ENCODE measurements around the gene ZDHHC22.

Gene ZDHHC22

DNA sequence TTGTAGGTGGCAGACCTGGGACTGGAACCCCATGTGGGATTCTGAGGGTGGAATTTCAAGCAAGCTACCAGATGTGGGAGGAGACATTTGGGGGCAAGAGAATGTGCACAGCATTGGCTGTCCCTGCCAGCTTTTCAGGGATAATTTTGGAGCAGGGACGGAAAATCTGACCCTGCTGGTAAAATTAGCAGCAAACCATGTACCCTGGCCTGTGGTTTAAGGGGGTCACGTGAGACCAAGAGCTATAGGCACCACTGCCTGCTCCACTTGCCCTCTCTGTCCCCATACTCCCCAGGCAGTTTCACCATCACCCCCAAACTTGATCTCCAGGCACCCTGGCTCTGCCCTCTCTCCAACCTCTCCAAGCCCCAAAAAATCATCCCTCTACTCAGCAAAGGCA is 13.5 kb upstream of the ZDHHC22 start:
- DNase-seq: no peak

DNA sequence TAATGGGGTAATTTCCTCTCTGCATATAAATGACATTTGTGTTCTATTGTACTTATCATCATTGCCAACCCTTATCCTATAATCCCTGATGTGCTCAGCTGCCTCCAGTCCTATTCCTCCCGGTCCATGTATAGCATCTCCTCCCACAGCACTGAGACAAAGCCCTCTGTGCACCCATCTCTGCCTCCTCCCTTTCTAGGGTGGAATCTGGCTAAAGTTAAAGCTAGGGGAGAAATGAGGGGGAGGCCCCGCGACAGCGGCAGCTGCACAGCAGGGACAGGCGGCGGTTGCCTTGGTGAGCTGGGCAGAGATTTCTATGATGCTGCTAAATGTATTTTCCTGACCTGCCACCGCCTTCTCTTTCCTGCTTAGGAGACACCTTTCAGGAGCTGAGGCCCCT is 12.8 kb upstream of the ZDHHC22 start:
- DNase-seq: no peak

DNA sequence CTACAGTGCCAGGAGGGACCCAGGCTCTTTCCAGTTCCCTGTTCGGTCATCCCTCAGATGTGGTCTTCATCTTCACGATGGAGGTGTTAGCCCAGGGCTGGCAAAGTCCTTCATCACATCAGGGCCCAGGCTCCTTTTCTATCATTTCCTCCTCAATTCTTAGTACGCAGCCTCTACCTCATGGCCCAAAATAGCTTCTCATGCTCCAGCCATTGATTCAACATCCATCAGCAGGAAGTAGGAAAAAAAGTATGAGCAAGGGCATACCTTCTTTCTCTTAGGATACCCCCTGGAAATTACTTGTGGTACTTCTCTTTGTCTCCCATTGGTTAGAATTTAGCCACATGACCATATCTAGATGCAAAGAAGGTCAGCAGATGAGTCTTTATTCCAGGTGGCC is 12.2 kb upstream of the ZDHHC22 start:
- no peak for DNase-seq

DNA sequence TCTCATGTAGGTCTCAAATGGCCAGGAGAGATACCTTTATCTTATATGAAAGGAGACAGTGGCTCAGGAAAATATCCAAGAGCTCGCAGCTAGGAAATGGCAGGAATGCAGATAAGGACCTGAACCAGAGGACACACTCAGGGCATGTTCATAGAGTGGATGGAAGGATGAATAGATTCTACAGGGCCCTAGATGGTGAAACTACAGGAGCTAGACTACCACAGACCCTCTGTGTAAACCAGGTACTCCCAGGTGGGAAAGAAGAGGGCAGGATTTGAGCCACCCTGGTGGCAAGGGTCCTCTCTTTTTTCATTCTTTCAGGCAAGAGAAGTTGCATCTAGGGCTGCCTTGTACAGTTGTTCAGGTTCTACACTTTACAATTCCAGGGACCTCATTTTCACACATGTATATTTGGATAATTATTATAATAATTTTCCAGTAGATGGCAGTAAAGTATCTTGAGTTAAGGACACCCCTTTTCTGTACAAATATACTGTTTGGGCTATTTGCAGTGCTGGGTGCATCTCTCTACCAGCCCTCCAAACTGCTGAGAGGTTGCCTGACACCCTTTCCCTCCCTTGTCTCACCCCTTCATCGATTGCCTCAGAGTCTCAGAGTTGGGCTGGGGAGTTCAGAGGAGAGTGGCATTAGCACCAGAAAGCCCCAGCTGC is 10.5 kb upstream of the ZDHHC22 start:
- DNase-seq: no peak

DNA sequence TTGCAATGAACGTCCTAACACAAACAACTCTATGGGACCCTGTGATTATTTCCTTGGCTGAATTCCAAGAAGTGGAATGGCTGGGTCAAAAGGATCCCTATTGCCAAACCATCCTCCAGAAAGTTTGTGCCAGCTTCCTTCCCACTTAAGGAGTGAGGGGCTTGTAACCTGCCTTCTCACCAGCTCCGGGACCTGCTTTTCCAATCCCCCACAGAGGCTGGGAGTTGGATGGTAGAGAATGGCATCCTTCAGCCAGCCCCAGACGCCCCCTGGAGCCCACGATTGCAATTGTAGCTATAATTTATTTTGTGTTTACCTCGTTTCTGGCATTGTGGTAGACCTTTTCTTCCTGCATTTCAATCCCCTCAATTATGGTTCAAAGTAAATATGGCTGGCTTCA is 9.7 kb upstream of the ZDHHC22 start:
- no peak for DNase-seq

DNA sequence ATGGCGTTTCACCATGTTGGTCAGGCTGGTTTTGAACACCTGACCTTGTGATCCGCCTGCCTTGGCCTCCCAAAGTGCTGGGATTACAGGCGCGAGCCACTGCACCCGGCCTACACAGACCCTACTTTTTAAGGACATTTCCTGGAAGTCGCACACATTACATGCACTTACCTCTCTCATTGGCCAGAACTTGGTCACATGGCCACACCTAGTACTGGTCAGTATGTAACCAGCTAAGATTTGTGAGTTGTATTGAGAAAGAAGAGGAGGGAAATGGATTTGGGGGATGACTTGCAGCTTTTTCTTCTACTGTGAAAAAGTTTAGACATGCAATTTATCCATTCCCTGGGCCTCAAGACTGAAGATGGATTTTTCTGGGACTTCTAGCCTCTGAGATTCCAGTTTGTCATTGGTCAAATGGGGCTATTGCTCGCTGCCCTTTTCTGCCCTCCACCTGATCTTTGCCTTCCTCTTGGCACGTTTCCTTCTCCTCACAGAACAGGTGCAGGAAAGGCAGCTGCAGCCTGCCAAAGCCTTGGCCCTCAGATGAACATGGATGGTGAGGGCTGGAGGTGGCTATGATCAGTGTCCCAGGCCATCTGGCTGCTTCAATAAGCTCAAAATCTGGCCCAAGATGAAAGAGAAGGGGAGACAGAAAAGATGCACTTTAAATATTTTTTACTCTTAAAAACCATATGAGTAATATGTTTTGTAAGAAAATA is 7.1 kb upstream of the ZDHHC22 start:
- DNase-seq: no peak

DNA sequence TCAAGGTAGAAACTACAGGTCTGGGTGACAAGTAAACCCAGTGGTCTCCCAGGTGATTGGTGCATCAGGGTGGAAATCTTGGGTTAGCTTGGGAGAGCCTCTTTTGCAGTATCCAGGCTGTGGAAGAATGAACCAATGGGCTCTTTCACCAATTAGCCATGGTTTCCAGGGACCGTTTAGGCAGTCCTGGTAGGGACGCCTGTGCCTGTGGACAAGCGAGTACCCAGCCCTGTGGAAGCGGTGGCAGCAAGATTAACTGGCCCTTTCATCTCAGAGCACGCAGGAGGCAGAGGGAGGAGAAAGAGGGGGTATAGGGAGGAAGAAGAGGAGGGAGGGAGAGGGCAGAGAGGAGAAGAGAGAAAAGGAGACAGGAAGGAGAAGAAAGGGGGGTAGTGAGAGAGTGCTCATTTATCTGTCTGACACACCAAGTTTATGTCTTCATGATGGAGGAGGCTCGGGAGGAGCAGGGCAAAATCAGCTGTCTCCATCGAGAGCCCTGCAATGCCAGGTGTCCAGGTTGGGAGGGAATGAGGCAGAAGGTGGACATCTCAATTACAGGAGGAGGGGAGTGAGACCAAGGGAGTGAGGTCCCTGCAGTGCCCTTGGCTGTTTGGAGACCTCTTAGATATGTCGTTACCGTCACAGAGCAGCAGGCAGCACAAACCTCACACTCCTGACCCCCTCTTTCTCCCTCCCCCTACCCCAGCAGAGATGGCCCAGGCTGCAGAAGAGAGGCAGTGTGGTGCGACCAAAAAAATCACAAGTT is 4.6 kb upstream of the ZDHHC22 start:
- DNase-seq: no peak

DNA sequence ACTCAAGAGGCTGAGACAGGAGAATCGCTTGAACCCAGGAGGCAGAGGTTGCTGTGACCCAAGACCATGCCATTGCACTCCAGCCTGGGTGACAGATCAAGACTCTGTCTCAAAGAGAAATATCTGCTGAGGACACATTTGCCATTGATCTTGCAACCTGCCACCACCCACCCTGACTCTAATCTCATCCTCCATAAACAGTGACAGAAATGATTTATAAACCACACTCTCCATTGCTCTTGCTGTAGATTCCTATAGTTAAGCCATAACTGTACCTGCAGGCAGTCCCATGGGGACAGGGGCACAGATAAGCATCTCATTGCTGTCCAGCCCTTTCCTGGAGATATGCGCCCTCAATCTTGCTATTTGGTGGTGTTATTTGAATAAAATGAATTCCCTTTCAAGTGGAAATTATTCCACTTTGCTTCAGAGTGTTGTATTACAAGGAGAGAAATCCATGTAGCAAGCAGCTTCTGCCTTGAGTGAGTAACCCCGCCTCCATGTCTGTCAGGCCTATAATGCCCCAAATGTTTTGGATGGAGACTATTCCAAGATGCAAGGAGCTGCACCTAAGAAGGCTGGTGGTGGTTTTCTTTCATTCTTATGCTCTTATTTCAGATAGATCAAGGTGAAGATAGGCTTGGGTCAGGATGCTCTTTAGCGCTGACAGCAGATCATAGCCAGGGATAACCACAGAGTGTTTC is 3.0 kb upstream of the ZDHHC22 start:
- DNase-seq: no peak

DNA sequence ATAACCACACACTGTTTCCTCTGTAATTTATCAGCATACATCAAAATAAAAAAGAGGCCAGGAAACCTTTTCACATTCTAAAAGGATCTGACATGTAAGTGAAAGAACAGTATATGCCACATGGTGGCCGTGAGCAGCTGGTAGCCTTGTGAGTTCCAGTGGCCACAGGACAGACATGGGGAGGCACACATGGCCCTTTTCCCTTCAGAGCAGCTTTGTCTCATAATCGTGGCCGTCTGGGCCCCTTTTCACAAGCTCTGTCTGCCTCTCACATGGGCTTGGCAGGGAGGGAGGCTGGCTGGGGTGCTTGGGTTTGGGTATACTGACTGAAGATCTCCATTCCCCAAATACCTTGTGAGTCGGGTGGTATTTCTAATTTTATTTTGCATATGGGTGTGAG is 1.5 kb upstream of the ZDHHC22 start:
- no peak for DNase-seq

DNA sequence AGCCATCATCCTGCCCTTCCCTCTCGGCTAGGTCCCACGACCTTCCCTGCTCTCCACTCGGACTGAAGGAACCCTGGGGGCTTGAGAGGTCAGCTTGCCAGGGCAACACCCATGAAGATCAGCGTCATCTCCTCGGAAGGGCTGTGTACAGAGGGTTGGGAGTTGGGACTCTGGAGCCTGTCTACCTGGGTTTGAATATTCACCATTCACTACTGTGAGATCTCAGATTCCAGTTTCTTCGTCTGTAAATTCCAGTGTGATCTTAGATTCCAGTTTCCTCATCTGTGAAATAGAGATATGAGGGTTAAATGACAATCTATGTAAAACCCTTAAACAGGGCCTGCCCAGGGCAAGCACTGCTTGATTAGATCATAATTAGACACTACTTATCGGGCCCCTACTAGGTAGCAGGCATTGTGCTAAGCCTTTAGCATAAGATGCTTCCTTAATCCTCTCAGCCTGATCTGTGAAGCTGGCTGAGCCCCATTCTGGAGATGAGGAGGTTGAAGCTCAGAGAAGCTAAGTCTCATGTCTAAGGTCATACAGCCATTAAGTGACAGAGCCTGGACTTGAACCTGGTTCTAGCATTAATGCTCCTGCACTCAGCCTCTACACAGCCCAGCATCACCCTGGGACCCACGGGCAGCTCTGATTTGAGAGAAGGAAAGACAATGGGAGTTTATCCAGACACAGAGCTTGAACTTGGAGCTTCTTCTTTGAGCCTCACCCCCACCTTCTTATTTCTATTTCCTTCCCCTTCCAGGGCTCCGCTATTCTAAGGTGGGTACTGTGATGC is 612 bp upstream of the ZDHHC22 start:
- DNase-seq: no peak

DNA sequence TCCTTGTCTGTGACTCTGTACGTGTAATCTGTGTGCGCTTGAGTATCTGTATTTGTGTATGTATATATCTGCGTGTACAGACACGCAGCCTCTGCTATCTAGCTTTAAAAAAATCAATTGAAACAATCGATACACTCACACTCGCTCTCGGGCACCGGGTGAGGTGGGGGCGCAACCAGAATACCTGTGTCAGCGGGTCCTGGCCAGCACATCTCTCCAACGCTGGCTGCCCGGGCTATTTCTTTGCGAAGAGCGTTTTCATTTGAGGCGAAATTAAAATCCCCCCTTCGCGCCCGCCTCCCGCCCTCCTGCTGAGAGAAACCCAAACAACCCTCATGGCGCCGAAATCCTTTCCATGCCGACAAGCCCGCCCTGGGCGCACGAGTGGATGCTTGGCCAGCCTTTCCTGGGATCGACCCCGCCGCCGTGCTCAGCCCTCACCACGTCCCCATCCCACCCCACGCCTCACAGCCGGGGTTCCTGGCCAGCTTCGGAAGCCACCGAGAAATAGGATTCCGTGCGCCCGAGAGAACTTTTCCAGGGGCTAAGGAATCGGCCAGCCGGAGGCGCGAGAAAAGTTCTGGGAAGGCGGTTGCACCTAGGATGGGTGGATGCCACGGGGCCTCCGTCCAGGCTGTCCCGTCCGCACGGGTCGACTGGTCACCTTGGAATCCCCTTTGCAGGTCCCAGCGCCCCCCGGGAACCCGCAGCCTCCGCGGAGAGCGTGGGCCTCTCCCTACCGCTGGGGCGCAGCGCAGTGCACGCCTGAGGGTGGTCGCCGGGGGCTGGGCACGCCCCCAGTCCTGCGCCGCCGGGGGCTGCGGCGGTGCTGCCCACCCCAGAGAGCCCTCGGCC is 1.0 kb downstream of the ZDHHC22 start:
- no peak for DNase-seq

DNA sequence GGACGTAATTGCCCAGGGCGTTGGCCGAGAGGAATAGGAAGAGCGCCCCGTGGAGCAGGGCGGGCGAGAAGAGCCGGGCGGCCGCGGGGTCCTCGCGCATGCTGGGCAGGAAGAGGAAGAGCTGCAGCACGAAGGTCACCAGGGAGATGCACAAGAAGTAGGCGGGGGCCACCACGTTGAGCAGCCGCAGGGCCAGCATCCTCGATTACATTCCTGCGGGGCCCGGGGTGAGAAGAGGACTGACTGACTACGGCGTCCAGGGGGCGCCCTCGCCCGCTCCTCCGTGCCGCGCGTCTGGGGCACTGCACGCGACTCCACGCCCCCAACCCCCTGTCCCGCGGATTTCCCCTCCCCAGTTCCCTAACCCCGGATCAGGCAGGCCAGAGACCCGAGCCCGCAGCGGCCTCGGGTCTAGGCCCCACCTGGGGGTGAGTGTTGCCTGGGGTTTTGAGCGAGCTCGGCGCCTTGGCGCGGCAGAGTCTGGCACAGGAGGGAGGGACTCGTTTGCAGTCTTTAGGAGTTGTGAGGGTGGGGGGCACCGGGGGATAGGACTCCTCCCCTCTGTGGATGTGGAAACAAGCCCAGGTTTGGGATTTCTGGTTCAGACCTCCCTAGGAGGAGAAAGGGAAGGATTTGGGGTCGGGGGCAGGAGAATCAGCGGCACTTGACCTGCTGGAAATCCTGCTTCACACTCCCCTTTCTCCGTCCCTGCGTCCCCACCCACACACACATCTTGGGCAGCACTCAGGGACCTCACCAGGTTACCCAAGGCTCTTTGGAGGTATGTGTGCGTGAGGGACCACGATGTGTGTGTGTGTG is 1.8 kb downstream of the ZDHHC22 start:
- no peak for DNase-seq

DNA sequence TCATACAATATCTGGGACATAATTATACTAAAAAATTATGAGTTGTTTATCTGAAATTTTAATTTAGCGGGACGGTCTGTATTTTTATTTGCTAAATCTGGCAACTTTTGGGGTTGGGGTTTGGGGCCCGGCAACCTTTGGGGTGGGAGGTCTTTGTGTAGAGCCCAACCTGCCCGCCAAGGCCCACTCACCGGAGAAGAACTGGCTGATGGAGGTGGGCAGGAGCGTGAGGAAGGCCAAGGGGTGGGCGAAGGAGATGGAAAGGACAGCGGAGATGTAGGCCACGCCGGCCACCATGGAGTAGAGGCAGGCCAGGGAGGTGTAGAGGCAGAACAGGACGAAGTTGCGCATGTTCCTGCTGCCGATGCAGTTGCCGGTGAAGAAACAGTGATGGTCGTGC is 2.6 kb downstream of the ZDHHC22 start:
- DNase-seq: no peak

DNA sequence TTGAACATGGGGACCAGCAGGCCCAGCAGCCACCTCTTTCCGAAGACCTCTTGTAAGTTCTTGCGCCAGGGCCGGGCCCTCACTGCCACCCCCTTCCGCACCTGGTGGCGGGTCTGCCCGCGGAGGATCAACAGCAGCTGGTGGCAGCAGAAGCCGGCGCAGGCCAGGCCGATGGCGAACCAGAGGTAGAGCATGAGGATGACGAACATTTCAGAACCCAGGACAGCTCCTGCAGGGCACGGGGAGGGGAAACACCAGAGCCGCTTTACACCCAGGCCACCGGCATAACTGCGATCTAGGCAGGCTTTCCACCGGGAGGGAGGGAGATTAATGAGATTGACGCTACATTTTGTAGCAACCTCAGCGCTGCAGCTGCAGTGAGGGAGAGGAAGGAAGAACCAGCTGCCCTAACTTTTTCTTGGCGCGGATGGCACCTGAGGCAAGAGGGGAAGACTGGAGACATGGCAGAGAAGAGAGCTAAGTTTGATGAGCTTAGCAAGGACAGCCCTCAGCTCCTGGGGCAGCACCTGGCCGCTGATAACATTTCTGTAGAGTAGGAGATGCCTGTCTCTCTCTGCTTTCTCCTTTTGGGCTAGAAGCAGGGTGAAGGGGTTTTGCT is 7.8 kb downstream of the ZDHHC22 start:
- DNase-seq: no peak

DNA sequence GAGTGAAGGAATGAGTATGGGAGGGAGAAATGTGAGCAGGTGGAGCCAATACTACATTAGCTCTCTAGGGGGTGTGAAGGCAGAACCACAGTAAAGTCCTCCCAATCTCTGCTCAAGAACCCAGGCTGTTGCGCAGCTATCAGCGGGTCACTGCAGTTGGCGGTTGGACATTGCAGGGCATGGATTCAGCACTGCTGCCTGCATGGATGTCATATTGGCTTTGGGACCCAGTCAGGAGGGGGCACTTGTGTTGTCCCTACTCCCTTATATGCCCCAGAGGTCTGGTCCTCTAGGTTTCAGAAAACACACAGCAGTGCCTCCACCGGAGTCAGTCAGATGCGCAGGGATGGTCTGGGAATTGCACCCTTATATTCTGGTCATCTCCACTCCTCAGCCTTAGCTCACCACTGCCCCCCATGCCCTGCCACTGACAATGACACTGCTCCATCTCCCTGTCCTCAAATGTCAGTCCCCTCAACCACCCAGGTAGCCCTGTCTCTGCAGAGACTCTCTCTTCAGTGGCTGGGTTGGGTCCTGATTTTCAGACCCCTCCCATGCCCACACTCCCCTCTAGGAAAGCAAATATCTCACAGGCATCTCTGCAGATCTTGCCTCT is 9.6 kb downstream of the ZDHHC22 start:
- no peak for DNase-seq

DNA sequence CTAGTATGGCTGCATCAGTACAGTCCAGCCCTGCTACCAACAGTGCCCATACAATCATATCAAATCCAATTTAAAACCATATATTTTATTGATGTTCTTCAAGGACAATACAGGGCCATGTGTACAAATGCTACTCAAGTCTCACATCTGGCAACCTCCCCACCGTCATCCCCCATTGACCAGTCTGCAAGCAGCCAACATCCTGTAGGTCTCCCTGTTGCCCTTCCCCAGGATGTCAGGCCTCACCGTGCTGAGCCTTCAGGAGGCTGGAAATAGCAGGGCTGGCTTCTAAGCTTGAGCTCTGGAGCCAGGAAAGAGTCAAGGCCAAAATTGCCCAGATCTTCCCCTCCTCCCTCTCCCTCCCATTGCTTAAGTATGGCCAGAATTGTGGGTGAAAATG is 10.4 kb downstream of the ZDHHC22 start:
- no peak for DNase-seq

DNA sequence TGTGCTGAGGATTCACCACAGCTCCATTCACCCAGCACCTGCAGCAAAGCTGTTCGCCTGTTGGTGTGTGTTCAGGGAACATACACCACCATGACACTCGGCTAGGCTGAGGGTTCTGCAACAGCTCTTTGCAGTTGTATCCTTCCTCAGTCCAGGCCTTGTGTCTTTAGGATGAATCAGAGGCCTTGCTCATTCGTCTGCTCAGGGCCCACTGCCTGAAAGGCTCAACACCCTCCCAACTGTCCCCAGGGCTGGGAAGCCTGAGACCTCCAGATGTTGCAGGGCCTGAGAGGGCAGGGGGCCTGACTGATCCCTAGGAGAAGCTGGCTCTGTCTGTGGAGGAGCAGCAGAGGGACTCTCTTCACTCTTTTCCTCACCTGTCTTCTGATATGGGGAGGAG is 11.2 kb downstream of the ZDHHC22 start:
- no peak for DNase-seq

DNA sequence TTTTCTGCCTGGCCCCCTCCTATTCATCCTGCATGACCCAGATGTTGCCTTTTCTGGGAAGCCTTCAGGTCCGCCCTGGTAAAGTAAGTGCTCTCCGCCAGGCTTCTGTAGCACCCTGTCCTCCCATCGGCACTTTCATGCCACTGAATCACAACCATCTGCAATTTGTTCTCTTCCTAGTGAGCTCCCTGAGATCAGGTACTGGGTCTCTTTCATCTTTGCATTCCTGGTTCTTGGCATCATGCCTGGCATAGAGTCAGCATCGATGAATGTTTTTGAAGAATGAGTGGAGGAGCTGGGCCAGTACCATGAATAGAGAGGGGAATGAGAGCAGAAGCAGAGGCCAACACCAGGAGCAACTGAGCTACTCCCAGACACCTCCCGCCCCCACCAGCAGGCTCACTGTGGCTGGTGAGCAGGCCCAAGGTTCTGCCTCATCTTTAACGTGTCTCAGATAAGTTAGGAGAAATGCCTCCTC is 13.1 kb downstream of the ZDHHC22 start:
- DNase-seq: no peak

DNA sequence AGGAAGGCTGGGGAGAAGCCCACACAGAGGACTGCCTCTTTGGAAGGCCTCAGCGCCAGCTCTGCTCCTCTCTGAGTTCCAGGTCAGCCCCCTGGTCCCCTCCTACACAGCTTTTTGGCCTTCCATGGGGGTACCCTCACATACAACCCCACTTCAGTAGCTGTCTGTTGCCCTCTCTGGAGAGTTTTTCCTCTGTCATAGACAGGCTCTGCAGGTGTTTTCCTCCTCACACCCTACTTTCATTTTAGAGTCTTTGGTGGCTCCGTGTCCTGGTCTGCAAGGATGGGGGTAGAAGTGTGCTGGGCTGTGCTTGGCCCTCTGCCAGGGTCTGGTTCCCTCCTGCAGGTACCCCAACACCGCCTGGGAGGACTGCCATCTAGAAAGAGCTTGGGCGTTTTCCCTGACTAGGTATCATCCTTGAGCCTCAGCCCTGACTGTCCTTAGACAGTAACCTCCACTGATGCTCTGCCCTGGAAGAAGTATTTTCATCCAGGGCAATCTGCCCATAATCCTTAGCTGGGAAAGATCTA is 15.1 kb downstream of the ZDHHC22 start:
- no peak for DNase-seq
